ENCODE measurements around the gene NEUROG1. TPM values are rescaled to one million over a fixed set of nuclear protein-coding genes. Genes with fewer than 3 reads are reported as not detected.

NEUROG1 gene, protein sequence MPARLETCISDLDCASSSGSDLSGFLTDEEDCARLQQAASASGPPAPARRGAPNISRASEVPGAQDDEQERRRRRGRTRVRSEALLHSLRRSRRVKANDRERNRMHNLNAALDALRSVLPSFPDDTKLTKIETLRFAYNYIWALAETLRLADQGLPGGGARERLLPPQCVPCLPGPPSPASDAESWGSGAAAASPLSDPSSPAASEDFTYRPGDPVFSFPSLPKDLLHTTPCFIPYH
- total RNA-seq, result not detected in 2 replicates

GRCh38 chr5:135535820-135536801 is at the start of gene NEUROG1:
Gene NEUROG1 (minus strand): TSS chr5:135535964. CDS start chr5:135535690, 274 bp downstream.

GRCh38 chr5:135578685-135579341 is 43.0 kb upstream of the NEUROG1 start, which contains the start of gene CXCL14:
Gene CXCL14 (minus strand): TSS chr5:135578991. CDS start chr5:135578778, 213 bp downstream.

Other genes with a start within 250 kb of the NEUROG1 start
- gene MACROH2A1, start 136.7 kb downstream of the NEUROG1 start, total RNA-seq, result 148 and 166 TPM in 2 replicates
- not detected in 2 replicates for gene DCANP1, start 88.6 kb downstream of the NEUROG1 start, total RNA-seq
- gene TIFAB, start 83.6 kb downstream of the NEUROG1 start, total RNA-seq, result not detected in 2 replicates
- 0.26 TPM in 1 of 2 replicates, not detected in the other for gene CXCL14, start 43.0 kb upstream of the NEUROG1 start, total RNA-seq

All from smooth muscle cell of the pulmonary artery (primary cell).